Osteocyte (in vitro differentiated cells): ENCODE results near the gene TRAK2. TPM values are rescaled to one million over a fixed set of nuclear protein-coding genes. Genes with fewer than 3 reads are reported as not detected.
"Not testable (repeated sequence)": the region's sequence is repeated elsewhere in the genome, so short reads cannot be mapped to it uniquely, and the experiment has no call there.

Experiments used
- DNase-seq: peaks from one replicate; pipeline ENCODE4 v3.0.0; 2021; ENCODE audit warnings: mixed read lengths; ENCODE audit not compliant: unreplicated experiment; ENCODE audit errors: extremely low spot score
- H3K27ac Mint-ChIP-seq: one replicate; pipeline ENCODE4 v1.8.0; 2021; ENCODE audit warnings: mild to moderate bottlenecking, mixed read lengths; ENCODE audit not compliant: unreplicated experiment
- H3K27me3 Mint-ChIP-seq: one replicate; pipeline ENCODE4 v1.8.0; 2021; ENCODE audit warnings: mixed read lengths; ENCODE audit not compliant: unreplicated experiment
- H3K36me3 Mint-ChIP-seq: one replicate; pipeline ENCODE4 v1.8.0; 2021; ENCODE audit warnings: mixed read lengths; ENCODE audit not compliant: unreplicated experiment
- H3K4me1 Mint-ChIP-seq: one replicate; pipeline ENCODE4 v1.8.0; 2021; ENCODE audit warnings: mixed read lengths; ENCODE audit not compliant: unreplicated experiment
- H3K4me3 Mint-ChIP-seq: one replicate; pipeline ENCODE4 v1.8.0; 2021; ENCODE audit warnings: mild to moderate bottlenecking, moderate library complexity, mixed read lengths; ENCODE audit not compliant: unreplicated experiment
- H3K9me3 Mint-ChIP-seq: one replicate; pipeline ENCODE4 v1.8.0; 2021; ENCODE audit warnings: mixed read lengths; ENCODE audit not compliant: unreplicated experiment
- total RNA-seq: library from RNA; stranded (reverse); gene quantifications from 2 replicates; pipeline ENCODE4 v1.2.1, GENCODE V29; 2021
- TF ChIP-seq, protein P1 (sequence below): fragments of 200-600 bp; sonication (generic); IDR thresholded peaks from 2 replicates; pipeline ENCODE4 v1.5.0; 2021; ENCODE audit warnings: antibody characterized with exemption, mild to moderate bottlenecking, moderate library complexity

The TRAK2 gene
- total RNA-seq, 1 donor from 2014 or later, result 38.7 TPM

DNA sequence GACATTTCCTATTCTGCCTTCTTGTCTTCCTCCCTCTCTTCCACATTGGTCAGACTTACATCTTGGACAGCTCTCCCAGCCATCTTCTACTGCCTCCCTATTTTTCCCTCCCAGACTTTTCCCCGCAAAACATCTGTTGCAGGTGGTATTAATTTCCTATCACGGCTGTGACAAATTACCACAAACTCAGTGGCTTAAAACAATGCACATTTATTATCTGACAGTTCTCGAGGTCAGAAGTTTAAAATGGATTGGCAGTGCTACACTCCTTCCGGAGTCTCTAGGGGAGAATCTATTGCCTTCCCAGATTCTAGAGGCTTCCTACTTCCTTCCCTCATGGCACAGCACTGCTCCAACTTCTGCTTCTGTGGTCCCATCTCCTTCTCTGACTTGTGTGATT lies 33.5 kb upstream of the TRAK2 start:
- Mint-ChIP-seq H3K27me3 (peaks cover 2% of the 10 kb centered on the region), H3K4me1 (no peaks in the 10 kb centered on the region), H3K36me3 (peaks cover 17% of the 10 kb centered on the region), H3K9me3 (no peaks in the 10 kb centered on the region), H3K27ac (no peak overlapping the region), H3K4me3 (no peak overlapping the region)
- DNase-seq, result no peak
- TF ChIP-seq, protein P1, sequence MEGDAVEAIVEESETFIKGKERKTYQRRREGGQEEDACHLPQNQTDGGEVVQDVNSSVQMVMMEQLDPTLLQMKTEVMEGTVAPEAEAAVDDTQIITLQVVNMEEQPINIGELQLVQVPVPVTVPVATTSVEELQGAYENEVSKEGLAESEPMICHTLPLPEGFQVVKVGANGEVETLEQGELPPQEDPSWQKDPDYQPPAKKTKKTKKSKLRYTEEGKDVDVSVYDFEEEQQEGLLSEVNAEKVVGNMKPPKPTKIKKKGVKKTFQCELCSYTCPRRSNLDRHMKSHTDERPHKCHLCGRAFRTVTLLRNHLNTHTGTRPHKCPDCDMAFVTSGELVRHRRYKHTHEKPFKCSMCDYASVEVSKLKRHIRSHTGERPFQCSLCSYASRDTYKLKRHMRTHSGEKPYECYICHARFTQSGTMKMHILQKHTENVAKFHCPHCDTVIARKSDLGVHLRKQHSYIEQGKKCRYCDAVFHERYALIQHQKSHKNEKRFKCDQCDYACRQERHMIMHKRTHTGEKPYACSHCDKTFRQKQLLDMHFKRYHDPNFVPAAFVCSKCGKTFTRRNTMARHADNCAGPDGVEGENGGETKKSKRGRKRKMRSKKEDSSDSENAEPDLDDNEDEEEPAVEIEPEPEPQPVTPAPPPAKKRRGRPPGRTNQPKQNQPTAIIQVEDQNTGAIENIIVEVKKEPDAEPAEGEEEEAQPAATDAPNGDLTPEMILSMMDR, result no peak

DNA sequence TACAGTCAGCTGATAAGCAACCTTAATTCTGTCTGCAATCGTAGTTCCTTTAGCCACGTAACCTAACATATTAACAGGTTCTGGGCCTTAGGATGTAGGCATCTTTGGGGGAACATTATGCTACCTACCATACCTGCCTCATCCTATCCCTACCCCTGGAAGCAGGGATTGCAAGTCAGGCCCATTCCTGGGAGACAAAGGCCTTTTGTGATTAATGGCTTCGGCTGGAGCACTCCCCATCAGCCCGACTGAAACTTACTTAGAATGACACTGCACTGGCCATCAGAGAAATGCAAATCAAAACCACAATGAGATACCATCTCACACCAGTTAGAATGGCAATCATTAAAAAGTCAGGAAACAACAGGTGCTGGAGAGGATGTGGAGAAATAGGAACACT lies 32.5 kb upstream of the TRAK2 start:
- not testable (repeated sequence) for H3K27ac Mint-ChIP-seq, H3K9me3 Mint-ChIP-seq, H3K4me3 Mint-ChIP-seq, H3K4me1 Mint-ChIP-seq, DNase-seq, H3K27me3 Mint-ChIP-seq
- H3K36me3 Mint-ChIP-seq, result peaks cover 17% of the 10 kb centered on the region

DNA sequence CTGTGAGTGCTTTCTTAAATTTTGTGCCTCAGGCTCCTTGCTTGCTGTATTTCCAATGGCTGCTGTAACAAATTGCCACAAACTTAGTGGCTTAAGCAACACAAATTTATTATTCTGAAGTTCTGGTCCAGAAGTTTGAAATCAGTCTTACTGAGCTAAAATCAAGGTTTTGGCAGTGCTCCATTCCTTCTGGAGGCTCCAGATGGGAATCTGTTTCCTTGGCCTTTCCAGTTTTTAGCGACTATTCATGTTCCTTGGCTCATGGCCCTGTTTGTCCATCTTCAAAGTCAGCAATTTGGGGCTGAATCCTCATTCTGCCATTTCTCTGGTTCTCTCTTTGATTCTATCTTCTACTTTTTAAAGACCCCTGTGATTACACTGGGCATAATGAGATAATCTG lies 32.1 kb upstream of the TRAK2 start:
- TF ChIP-seq, protein P1, result no peak
- Mint-ChIP-seq H3K4me1 (no peaks in the 10 kb centered on the region), H3K9me3 (no peaks in the 10 kb centered on the region), H3K27me3 (peaks cover 2% of the 10 kb centered on the region), H3K27ac (no peak overlapping the region), H3K36me3 (peaks cover 19% of the 10 kb centered on the region), H3K4me3 (no peak overlapping the region)
- DNase-seq, result no peak

DNA sequence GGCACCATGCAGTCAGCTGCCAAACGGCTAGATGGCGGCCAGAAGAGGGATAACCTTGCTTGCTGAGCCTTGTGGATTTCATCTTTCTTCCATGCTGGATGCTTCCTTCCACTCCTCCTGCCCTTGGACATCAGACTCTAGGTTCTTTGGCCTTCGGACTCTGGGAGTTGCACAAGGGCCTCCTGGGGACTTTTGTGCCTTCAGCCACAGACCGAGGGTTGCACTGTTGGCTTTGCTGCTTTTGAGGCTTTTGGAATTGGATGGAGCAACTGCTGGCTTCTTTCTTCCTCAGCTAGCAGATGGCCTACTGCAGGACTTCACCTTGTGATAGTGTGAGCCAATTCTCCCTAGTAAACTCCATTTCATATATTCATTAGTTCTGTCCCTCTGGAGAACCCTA lies 31.3 kb upstream of the TRAK2 start:
- no peak for DNase-seq
- Mint-ChIP-seq H3K27ac (no peak overlapping the region), H3K27me3 (peaks cover 2% of the 10 kb centered on the region), H3K36me3 (peaks cover 22% of the 10 kb centered on the region), H3K4me1 (no peaks in the 10 kb centered on the region), H3K4me3 (no peak overlapping the region), H3K9me3 (no peaks in the 10 kb centered on the region)
- TF ChIP-seq, protein P1, result no peak

DNA sequence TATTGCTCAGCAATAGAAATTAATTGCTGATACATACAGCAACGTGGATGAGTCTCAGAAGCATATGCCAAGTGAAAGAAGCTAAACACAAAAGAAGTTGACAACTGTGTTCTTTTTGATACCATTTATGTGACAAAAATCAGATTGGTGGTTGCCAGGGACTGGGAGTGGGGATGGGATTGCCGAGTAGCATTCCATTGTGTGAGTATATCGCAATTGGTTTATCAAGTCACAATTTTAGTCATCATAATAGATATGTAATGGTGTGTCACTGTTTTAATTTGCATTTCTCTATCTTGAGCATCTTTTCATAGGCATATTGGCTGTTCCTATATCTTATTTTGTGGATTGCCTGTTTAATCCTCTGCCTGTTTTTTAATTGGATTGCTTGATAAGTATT lies 21.2 kb upstream of the TRAK2 start:
- Mint-ChIP-seq H3K27ac (no peak overlapping the region), H3K4me1 (peaks cover 34% of the 10 kb centered on the region), H3K27me3 (no peaks in the 10 kb centered on the region), H3K36me3 (peaks cover 48% of the 10 kb centered on the region), H3K4me3 (no peak overlapping the region), H3K9me3 (no peaks in the 10 kb centered on the region)
- no peak for DNase-seq
- TF ChIP-seq, protein P1, result no peak
